Measurements from ENCODE around the gene ERVK3-1.

GRCh38 chr19:58338336-58338735 lies 33.2 kb downstream of the ERVK3-1 start:
- TF ChIP-seq CTCF (IDR thresholded peaks at IDR 0.05; ENCODE audit: poor library complexity) (no peak), EZH2phosphoT487 (IDR thresholded peaks at IDR 0.05; ENCODE audit: low read depth, severe bottlenecking, unreplicated experiment) (no peak), EZH2 (IDR thresholded peaks at IDR 0.05; ENCODE audit: borderline replicate concordance) (no peak)
